H54 (cell line): ENCODE measurements around the gene ZNF624.
"Not testable (repeated sequence)": the region's sequence is repeated elsewhere in the genome, so short reads cannot be mapped to it uniquely, and the experiment has no call there.

ENCODE experiments used
- DNase-seq: peaks from one replicate; pipeline ENCODE4 v3.0.0; 2011; ENCODE audit warnings: low spot score, mixed read lengths; ENCODE audit not compliant: insufficient read length
- FAIRE-seq: peaks from 3 replicates; lab custom pipeline; 2011; peaks lifted over from hg19 to GRCh38; lab: Jason Lieb, UNC
- POLR2A ChIP-seq: IDR thresholded peaks from 2 replicates; pipeline ENCODE4 v1.6.1; 2011; ENCODE audit warnings: low read depth, mild to moderate bottlenecking, low read length

The ZNF624 gene

DNA sequence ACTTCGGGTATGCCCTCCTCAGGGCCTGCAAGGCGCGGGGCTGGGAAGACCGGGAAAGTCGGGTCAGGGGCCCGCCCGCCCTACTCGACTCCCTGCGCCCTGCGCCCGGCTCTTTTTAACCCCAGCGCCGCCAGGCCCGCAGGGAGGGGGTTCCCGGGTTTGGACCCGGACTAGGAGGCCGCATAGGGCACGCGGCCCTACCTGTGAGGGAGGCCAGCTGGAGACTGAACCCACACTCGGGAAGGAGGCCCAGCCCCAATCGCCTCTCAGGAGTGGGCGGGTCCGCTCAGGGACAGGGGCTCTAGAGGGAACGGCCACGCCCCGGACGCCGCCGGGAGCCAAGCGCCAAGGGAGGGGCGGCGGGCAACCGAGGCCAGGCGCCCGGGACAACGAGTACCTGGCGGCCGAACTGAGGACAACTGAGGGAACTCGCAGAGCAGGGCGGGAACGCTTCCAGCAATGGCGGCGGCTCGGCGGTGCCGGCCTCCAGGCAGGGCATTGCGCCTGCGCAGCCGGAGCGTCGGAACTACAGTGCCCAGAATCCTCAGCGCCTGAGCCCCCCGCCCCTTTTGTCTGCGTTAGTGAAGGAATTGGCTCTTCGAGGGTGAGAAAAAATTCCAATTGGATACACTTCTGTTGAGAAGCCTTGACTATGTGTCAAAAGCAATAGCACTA lies at the start of gene ZNF624:
ZNF624 (minus strand) TSS at position 484 of the 675 bp plus-strand sequence.
- DNase-seq (peak; percentile 93), FAIRE-seq (peak; percentile 95)
- peak; percentile 72 for TF ChIP-seq POLR2A

GRCh38 chr17:16697603-16698002 lies 44.0 kb upstream of the ZNF624 start:
- not testable (repeated sequence) for FAIRE-seq

DNA sequence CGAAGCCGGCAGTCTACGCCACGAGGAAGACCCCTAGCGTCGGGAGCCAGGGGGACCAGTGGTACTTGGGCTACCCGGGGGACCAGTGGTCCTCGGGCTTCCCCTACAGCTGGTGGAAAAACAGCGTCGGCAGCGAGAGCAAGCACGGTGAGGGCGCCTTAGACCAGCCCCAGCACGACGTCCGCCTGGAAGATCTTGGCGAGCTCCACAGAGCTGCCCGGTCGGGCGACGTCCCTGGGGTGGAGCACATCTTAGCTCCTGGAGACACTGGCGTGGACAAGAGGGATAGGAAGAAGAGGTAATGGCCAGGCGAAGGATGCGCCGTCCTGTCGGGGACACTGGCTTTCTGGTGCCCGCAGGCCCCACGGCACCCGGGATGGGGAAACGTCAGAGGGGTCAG lies 36.8 kb upstream of the ZNF624 start:
- FAIRE-seq, DNase-seq: not testable (repeated sequence)

More at GRCh38 chr17:16697603-16698002, 44.0 kb upstream of the ZNF624 start:
- not testable (repeated sequence) for DNase-seq

DNA sequence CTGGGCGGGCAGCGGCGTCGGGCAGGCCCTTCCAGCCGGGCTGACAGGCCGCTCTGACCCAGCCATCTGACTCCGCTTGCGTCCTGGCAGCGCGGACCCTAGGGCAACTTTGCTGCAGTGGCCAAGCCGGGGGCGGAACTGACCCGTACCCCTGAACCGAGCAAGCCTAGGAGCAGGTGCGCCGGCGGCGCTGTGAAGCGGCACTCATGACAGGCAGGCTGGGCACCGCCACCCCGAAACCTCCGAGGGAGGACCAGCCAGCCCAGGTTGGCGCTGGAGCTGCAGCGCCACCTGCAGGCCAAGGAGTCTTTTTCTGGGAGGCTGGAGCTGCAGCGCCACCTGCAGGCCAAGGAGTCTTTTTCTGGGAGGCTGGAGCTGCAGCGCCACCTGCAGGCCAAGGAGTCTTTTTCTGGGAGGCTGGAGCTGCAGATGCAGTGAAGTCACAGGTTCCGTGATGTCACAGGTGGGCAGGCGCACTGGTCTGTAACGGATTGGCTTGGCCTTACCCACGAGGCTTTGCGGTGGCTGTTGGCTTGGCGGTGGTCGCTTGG lies 36.2 kb upstream of the ZNF624 start, which contains the start of gene CCDC144A:
CCDC144A (plus strand) TSS at position 511 of the 551 bp plus-strand sequence. CDS start 160 bp downstream, outside the sequence.
- FAIRE-seq (peak; percentile 27), DNase-seq (peak; percentile 15)

DNA sequence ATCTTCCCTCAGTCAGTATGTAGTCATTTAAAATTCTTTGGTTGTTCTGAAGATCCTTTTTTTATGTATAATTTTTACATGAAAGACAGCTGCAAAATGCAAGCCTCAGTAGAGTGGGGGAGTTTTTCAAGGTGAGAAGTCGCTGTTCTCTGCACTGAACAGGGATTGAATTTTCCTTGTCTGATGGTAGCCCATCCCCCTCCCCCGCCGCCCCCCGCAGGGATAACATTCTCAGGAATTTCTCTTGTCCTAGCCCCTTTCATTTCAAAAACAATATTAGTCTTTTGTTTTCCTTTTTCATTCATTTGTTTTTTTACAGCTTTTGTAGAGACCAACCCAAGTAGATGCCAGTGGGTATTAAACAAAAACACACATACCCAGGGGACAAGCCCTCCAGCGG lies 33.5 kb upstream of the ZNF624 start:
- FAIRE-seq, DNase-seq: not testable (repeated sequence)

GRCh38 chr17:16686019-16686418 lies 32.4 kb upstream of the ZNF624 start:
- DNase-seq, FAIRE-seq: not testable (repeated sequence)

DNA sequence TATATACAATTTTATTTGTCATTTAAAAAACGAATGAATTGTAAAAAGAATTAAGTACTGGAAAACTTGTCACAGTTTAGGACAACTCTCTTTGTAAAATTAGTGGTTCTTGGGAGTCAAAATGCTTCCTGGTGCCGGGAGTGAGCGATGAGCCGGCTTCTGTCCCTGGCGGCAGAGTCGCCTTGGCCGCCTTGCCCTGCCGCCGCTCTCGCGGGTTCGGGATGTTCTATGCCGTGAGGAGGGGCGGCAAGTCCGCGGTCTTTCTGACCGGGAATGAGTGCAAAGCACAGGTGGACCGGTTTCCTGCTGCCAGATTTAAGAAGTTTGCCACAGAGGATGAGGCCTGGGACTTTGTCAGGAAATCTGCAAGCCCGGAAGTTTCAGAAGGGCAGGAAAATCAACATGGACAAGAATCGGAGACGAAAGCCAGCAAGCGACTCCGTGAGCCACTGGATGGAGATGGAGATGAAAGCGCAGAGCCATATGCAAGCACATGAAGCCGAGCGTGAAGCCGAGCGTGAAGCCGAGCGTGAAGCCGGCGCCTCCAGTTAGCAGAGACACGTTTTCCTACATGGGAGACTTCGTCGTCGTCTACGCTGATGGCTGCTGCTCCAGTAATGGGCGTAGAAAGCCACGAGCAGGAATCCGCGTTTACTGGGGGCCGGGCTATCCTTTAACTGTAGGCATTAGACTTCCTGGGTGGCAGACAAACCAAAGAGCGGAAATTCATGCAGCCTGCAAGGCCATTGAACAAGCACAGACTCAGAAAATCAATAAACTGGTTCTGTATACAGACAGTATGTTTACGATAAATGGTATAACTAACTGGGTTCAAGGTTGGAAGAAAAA lies 29.9 kb upstream of the ZNF624 start:
- DNase-seq: not testable (repeated sequence)

DNA sequence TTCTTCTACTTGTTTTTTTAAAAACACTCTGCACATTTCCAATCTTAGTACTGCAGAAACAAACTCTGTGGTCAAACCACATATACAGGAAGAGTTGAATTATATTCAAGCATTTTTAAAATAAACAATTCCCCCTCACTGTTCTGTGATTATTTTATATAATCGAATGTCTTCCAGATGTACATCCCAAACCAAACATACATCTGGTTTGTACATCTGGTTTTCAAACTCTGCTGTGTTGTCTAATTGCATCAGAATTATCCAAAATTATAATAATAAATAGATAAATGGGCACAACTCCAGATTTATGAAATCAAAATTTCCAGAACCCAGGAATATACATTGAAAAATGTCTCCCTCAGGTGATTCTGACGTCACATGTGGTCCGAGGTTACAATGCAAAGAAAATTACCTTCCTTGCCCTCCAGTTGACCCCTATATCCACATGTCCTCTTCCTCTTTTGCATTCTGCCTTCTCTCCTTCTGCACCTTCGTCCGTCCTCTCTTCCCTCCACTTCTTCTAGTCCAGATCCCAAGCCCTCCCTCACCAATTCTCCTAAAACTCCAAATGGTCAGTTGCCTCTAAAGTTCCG lies 23.1 kb upstream of the ZNF624 start:
- no peak for TF ChIP-seq POLR2A
- DNase-seq (no peak), FAIRE-seq (no peak)

More for the DNA sequence above, 29.9 kb upstream of the ZNF624 start:
- not testable (repeated sequence) for FAIRE-seq

DNA sequence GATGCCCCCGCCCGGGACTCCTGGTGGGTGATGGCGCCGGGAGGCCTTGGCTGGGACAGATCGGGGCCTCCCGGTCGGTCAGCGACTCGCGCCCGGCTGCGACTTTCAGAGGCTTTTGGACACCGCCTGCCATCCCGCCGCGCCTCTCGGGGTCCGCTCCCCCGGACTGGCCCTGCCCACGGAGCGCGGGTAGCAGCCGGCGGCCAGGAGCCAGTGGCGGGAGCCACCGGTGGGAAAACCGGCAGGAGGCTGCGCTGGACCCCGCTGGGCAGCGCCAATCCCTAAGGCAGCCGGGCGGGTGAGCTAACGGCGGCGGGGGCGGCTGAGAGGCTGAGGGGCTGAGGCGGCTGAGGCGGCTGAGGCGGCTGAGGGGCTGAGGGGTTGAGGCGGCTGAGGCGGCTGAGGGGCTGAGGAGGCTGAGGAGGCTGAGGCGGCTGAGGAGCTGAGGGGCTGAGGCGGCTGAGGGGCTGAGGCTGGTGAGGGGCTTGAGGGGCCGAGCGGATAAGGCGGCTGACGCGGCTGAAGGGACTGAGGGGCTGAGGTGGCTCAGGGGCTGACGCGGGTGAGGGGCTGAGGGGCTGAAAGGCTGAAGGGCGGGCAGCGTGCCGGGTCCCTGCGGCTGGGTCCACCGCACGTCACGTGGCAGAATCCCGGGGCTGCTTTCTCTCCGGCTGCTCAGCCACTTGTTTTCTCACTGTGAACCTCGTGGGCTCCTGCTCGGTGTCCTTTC lies 13.4 kb upstream of the ZNF624 start:
- not testable (repeated sequence) for FAIRE-seq, DNase-seq

GRCh38 chr17:16666553-16666906 lies 12.9 kb upstream of the ZNF624 start:
- not testable (repeated sequence) for FAIRE-seq, DNase-seq

DNA sequence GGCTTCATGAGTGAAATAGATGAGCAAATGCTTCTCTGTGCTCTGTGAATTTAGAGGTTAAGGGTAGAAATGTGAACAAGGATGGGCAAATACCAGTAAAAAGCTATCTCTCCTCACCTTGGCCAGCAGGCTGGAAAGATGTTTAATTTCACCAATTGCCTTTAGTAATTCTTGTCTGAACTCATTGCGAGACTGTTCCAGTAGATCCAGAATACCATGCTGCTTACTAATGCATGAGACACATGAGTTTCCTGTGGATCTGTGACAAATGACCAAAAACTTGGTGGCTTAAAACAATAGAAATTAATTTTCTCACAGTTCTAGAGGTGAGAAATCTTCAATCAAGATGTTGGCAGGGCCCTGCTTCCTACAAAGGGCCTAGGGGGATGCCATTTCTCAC lies 9.3 kb upstream of the ZNF624 start:
- no peak for TF ChIP-seq POLR2A
- DNase-seq (peak; percentile 35), FAIRE-seq (no peak)

GRCh38 chr17:16661217-16661616 lies 7.6 kb upstream of the ZNF624 start:
- no peak for TF ChIP-seq POLR2A
- FAIRE-seq (no peak), DNase-seq (no peak)

DNA sequence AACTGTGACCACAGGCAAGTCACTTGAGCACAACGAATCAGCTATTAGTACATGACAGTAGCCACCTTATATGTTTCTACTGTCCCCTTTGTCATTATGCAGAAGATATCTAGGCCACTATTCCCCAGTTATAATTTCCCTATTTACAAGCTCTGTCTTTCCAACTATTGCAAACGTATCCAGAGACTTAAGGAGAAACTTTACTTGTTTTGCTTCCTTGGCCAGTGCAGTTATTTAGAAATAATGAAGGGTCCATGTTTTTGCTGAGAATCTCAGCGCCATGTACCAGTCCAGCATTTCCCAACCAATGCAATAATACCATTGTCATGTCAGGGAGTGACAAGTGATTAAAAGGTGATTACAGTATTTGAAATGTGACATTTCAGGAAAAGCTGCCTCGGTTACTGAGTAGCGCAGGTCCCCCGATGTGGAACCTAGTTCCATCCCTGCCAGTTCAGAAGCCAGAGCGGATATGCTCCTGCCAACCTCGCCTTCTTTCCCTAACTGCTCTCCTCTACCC lies 743 bp downstream of the ZNF624 start:
- FAIRE-seq (peak; percentile 73), DNase-seq (no peak)
- TF ChIP-seq POLR2A: no peak

GRCh38 chr17:16652252-16652651 lies 1.4 kb downstream of the ZNF624 start:
- FAIRE-seq (no peak), DNase-seq (no peak)
- no peak for TF ChIP-seq POLR2A
